Astrocyte (in vitro differentiated cells and primary cell): ENCODE data around the gene GPR180. TPM values are rescaled to one million over a fixed set of nuclear protein-coding genes. Genes with fewer than 3 reads are reported as not detected.

ENCODE experiments used
- DNase-seq: peaks from one replicate; pipeline ENCODE4 v3.0.0-alpha.2; 2010; ENCODE audit warnings: low read depth
- FAIRE-seq: peaks from 2 replicates; lab custom pipeline; 2011; peaks lifted over from hg19 to GRCh38; lab: Jason Lieb, UNC
- H2AFZ ChIP-seq: 2 replicates; pipeline ENCODE4 v1.6.0; 2012; ENCODE audit warnings: low read depth, low read length, inconsistent platforms
- H3K27ac ChIP-seq: 2 replicates; pipeline ENCODE4 v1.5.1; 2011; ENCODE audit warnings: low read depth, low read length, inconsistent platforms
- H3K27me3 ChIP-seq: 2 replicates; pipeline ENCODE4 v1.6.0; 2011; ENCODE audit warnings: low read length, inconsistent platforms; ENCODE audit not compliant: insufficient read depth
- H3K36me3 ChIP-seq: 2 replicates; pipeline ENCODE4 v1.5.1; 2011; ENCODE audit warnings: low read length, inconsistent platforms; ENCODE audit not compliant: insufficient read depth
- H3K4me1 ChIP-seq: 2 replicates; pipeline ENCODE4 v1.5.1; 2011; ENCODE audit warnings: low read length, inconsistent platforms; ENCODE audit not compliant: insufficient read depth
- H3K4me2 ChIP-seq: 2 replicates; pipeline ENCODE4 v1.6.0; 2012; ENCODE audit warnings: low read length, inconsistent platforms
- H3K4me3 ChIP-seq: 2 replicates; pipeline ENCODE4 v1.5.1; 2011; ENCODE audit warnings: low read depth, mild to moderate bottlenecking, low read length, inconsistent platforms; ENCODE audit not compliant: insufficient read depth
- H3K79me2 ChIP-seq: 2 replicates; pipeline ENCODE4 v1.6.0; 2012; ENCODE audit warnings: mild to moderate bottlenecking, low read length, inconsistent platforms; ENCODE audit not compliant: insufficient read depth
- H3K9ac ChIP-seq: 2 replicates; pipeline ENCODE4 v1.6.0; 2012; ENCODE audit warnings: mild to moderate bottlenecking, low read length, inconsistent platforms
- H3K9me3 ChIP-seq: 2 replicates; pipeline ENCODE4 v1.5.1; 2012; ENCODE audit warnings: low read depth, mild to moderate bottlenecking, low read length, inconsistent platforms; ENCODE audit not compliant: insufficient read depth
- H4K20me1 ChIP-seq: 2 replicates; pipeline ENCODE4 v1.6.0; 2012; ENCODE audit warnings: low read length, inconsistent platforms; ENCODE audit not compliant: insufficient read depth
- H3K27ac Mint-ChIP-seq: one replicate; pipeline ENCODE4 v1.8.0; 2021; ENCODE audit warnings: mild to moderate bottlenecking, mixed read lengths; ENCODE audit not compliant: unreplicated experiment
- H3K27me3 Mint-ChIP-seq: one replicate; pipeline ENCODE4 v1.8.0; 2021; ENCODE audit warnings: low read depth, mixed read lengths; ENCODE audit not compliant: unreplicated experiment
- H3K36me3 Mint-ChIP-seq: one replicate; pipeline ENCODE4 v1.8.0; 2021; ENCODE audit warnings: low read depth, mixed read lengths; ENCODE audit not compliant: unreplicated experiment
- H3K4me1 Mint-ChIP-seq: one replicate; pipeline ENCODE4 v1.8.0; 2021; ENCODE audit warnings: low read depth, mixed read lengths; ENCODE audit not compliant: unreplicated experiment
- H3K4me3 Mint-ChIP-seq: one replicate; pipeline ENCODE4 v1.8.0; 2021; ENCODE audit warnings: mild to moderate bottlenecking, moderate library complexity, mixed read lengths; ENCODE audit not compliant: unreplicated experiment
- H3K9me3 Mint-ChIP-seq: one replicate; pipeline ENCODE4 v1.8.0; 2021; ENCODE audit warnings: mild to moderate bottlenecking, mixed read lengths; ENCODE audit not compliant: unreplicated experiment
- EZH2 ChIP-seq: IDR thresholded peaks from 2 replicates; pipeline ENCODE4 v1.6.1; 2012; ENCODE audit warnings: mild to moderate bottlenecking, low read length, inconsistent platforms; ENCODE audit not compliant: insufficient read depth
- total RNA-seq: library from RNA; stranded (reverse); gene quantifications from 2 replicates; pipeline ENCODE4 v1.2.1, GENCODE V29; 2021
- TF ChIP-seq, protein P1 (sequence below): IDR thresholded peaks from 2 replicates; pipeline ENCODE4 v1.5.1; 2011; ENCODE audit warnings: low read depth, mild to moderate bottlenecking, inconsistent platforms, low read length, moderate library complexity; ENCODE audit not compliant: insufficient read depth

GPR180 gene
- total RNA-seq, 1 donor from 2014 or later: 10.0 TPM

DNA sequence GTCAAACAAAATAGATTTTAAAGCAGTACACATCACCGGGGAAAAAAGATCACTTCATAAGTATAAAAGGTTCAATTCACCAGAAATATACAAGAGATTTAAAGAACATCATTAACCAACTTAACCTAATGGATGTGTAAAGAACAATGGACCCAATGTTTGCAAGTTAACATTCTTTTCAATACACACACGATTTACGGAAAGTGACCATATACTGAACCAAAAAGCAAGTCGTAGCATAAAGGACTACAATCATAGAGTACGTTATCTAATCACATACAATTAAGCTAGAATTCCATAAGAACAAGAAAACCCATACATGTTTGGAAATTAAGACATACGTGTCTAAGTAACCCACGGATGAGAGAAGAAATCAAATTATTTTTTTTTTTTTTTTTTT lies 15.3 kb upstream of the GPR180 start:
- H3K27ac Mint-ChIP-seq: no peak overlapping the region
- FAIRE-seq (peak; percentile 9), DNase-seq (no peak)
- no peak overlapping the region for H3K9ac ChIP-seq
- peaks cover 14% of the 10 kb centered on the region for H3K79me2 ChIP-seq
- no peaks in the 10 kb centered on the region for H3K27me3 ChIP-seq
- H2AFZ ChIP-seq: no peak overlapping the region
- no peak for TF ChIP-seq EZH2
- TF ChIP-seq, protein P1, sequence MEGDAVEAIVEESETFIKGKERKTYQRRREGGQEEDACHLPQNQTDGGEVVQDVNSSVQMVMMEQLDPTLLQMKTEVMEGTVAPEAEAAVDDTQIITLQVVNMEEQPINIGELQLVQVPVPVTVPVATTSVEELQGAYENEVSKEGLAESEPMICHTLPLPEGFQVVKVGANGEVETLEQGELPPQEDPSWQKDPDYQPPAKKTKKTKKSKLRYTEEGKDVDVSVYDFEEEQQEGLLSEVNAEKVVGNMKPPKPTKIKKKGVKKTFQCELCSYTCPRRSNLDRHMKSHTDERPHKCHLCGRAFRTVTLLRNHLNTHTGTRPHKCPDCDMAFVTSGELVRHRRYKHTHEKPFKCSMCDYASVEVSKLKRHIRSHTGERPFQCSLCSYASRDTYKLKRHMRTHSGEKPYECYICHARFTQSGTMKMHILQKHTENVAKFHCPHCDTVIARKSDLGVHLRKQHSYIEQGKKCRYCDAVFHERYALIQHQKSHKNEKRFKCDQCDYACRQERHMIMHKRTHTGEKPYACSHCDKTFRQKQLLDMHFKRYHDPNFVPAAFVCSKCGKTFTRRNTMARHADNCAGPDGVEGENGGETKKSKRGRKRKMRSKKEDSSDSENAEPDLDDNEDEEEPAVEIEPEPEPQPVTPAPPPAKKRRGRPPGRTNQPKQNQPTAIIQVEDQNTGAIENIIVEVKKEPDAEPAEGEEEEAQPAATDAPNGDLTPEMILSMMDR: no peak
- peaks cover 24% of the 10 kb centered on the region for H3K36me3 ChIP-seq
- H3K27me3 Mint-ChIP-seq: no peaks in the 10 kb centered on the region
- no peaks in the 10 kb centered on the region for H3K9me3 ChIP-seq
- no peaks in the 10 kb centered on the region for H4K20me1 ChIP-seq
- no peak overlapping the region for H3K4me3 ChIP-seq
- H3K4me2 ChIP-seq: no peak overlapping the region
- H3K9me3 Mint-ChIP-seq: peaks cover 2% of the 10 kb centered on the region
- peaks cover 22% of the 10 kb centered on the region for H3K36me3 Mint-ChIP-seq
- no peak overlapping the region for H3K27ac ChIP-seq
- no peaks in the 10 kb centered on the region for H3K4me1 Mint-ChIP-seq
- H3K4me3 Mint-ChIP-seq: no peak overlapping the region
- no peaks in the 10 kb centered on the region for H3K4me1 ChIP-seq

DNA sequence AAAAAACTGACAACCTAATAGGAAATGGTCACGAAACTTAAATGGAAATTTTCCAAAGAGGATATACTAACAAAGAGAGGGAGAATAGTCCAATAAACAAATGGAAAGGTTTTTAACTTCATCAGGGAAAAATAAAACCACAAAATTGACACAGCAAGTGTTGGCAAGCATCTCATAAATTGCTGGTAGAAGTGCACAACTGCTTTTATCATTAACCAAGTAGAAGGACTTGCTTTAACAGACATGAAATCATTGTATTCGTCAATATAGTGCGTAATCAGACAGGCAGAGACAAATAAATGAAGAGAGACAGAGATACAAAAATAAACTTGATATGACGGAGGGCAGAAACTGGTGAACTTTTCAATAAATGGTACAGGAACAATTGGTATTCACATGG lies 13.1 kb upstream of the GPR180 start:
- no peaks in the 10 kb centered on the region for H4K20me1 ChIP-seq
- H3K9me3 ChIP-seq: no peaks in the 10 kb centered on the region
- no peak for FAIRE-seq
- TF ChIP-seq EZH2: no peak
- TF ChIP-seq, protein P1: no peak
- no peak overlapping the region for H3K9ac ChIP-seq
- no peaks in the 10 kb centered on the region for H3K4me1 ChIP-seq
- H3K4me2 ChIP-seq: no peak overlapping the region
- no peaks in the 10 kb centered on the region for H3K27me3 ChIP-seq
- Mint-ChIP-seq H3K27ac (no peak overlapping the region), H3K36me3 (peaks cover 10% of the 10 kb centered on the region), H3K4me3 (no peak overlapping the region), H3K9me3 (peaks cover 2% of the 10 kb centered on the region), H3K27me3 (no peaks in the 10 kb centered on the region), H3K4me1 (no peaks in the 10 kb centered on the region)
- H3K79me2 ChIP-seq: peaks cover 26% of the 10 kb centered on the region
- peaks cover 18% of the 10 kb centered on the region for H3K36me3 ChIP-seq
- DNase-seq: no peak
- H3K4me3 ChIP-seq: no peak overlapping the region
- no peak overlapping the region for H3K27ac ChIP-seq
- no peak overlapping the region for H2AFZ ChIP-seq

DNA sequence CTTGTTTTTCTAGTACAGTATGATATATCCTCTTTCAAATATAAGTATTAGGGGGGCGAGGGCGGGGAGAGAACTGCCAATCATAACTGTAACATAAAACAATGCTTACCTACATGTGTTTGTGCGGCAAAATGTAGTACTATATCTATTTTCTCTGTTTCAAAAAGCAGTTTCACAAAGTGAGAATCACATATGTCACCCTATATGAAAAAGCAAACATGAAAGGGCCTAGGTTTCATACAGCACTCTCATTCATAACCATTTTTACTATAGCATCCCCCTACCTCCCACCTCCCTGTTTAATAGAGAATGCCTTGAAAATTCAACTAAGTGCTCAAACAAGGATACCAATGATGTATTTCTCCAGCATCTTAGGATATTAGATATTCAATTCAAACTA lies 10.9 kb upstream of the GPR180 start:
- no peak overlapping the region for H3K27ac ChIP-seq
- H3K9me3 Mint-ChIP-seq: no peaks in the 10 kb centered on the region
- H3K79me2 ChIP-seq: peaks cover 42% of the 10 kb centered on the region
- H3K27me3 ChIP-seq: no peaks in the 10 kb centered on the region
- H3K9me3 ChIP-seq: no peaks in the 10 kb centered on the region
- no peak overlapping the region for H3K4me3 ChIP-seq
- peaks cover 7% of the 10 kb centered on the region for H3K4me1 ChIP-seq
- no peak overlapping the region for H3K27ac Mint-ChIP-seq
- H3K36me3 ChIP-seq: peaks cover 14% of the 10 kb centered on the region
- no peak overlapping the region for H3K4me3 Mint-ChIP-seq
- H2AFZ ChIP-seq: no peak overlapping the region
- peaks cover 14% of the 10 kb centered on the region for H3K4me1 Mint-ChIP-seq
- no peak for FAIRE-seq
- no peak overlapping the region for H3K9ac ChIP-seq
- no peak for DNase-seq
- no peaks in the 10 kb centered on the region for H3K27me3 Mint-ChIP-seq
- H3K36me3 Mint-ChIP-seq: peaks cover 6% of the 10 kb centered on the region
- no peak overlapping the region for H3K4me2 ChIP-seq
- peaks cover 12% of the 10 kb centered on the region for H4K20me1 ChIP-seq
- TF ChIP-seq, protein P1: no peak
- no peak for TF ChIP-seq EZH2
